ENCODE results near the gene TRPM2. TPM values are rescaled to one million over a fixed set of nuclear protein-coding genes. Genes with fewer than 3 reads are reported as not detected.

TRPM2 gene
- total and polyA plus RNA-seq, 2 donors (not counting 3 experiments of a cell fraction or from before 2014, with no cell fraction given), result not detected

DNA sequence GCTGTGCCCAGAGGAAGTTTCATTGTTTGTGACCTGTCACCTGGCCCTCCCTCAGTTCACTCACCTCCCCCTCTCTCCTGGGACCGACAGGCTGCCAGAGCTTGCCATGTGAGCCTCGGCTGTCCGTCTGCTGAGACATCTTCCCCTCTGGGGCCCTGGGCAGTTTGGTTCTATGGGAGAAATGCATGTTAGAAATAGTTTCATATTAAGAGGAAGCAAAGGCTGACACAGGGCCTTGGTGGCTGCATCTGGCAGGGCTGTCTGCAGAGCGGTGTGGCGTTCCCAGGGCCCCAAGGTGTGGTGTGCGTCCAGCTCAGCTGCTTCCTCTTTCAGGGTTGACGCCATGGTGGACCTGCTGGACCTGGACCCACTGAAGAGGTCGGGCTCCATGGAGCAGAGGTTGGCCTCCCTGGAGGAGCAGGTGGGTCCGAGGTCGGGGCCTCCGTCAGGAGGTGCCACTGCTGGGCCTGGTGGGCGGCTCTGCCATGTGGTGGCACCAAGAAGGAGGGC is 69.9 kb downstream of the TRPM2 start:
- no peak for TF ChIP-seq MAX (IDR thresholded peaks at IDR 0.05; ENCODE audit: insufficient read depth, insufficient read length)
- no peak for TF ChIP-seq JUN (IDR thresholded peaks at IDR 0.05; ENCODE audit: borderline replicate concordance, insufficient read depth, insufficient read length, low read depth)
- BruUV-seq (replicated peaks), result no TSS peak
- FAIRE-seq, result no peak
- Histone ChIP-seq H3K79me2 (ENCODE audit: control insufficient read depth, insufficient read depth, low read length) (no peaks in the 10 kb centered on the region), H3K9me1 (replicated peaks; ENCODE audit: control insufficient read depth, extremely low read depth, insufficient read depth, low read length) (no peaks in the 10 kb centered on the region), H3K36me3 (ENCODE audit: control insufficient read depth in 2 of 2, extremely low read depth in 1 of 2, insufficient read depth in 2 of 2, low read length in 2 of 2) (no peaks in the 10 kb centered on the region), H2AFZ (ENCODE audit: low read depth, low read length) (no peak overlapping the region), H3K27me3 (ENCODE audit: control insufficient read depth in 2 of 2, insufficient read depth in 2 of 2, low read length in 2 of 2) (no peaks in the 10 kb centered on the region), H4K20me1 (replicated peaks; ENCODE audit: control insufficient read depth, extremely low read depth, insufficient read depth, low read length) (no peaks in the 10 kb centered on the region), H3K27ac (ENCODE audit: insufficient read depth, low read depth, low read length) (no peak overlapping the region), H3K4me3 (replicated peaks in 1 of 3; ENCODE audit: insufficient read depth in 1 of 3, low read depth in 1 of 3, low read length in 3 of 3) (no peak overlapping the region), H3K9ac (replicated peaks; ENCODE audit: extremely low read depth, insufficient read depth, low read length) (no peak overlapping the region), H3K9me3 (replicated peaks; ENCODE audit: control insufficient read depth, insufficient read depth, low read length) (no peaks in the 10 kb centered on the region), H3K4me2 (ENCODE audit: insufficient read depth, low read length) (no peak overlapping the region), H3K4me1 (ENCODE audit: control insufficient read depth, extremely low read depth, insufficient read depth, low read length) (no peaks in the 10 kb centered on the region)
- dilution Hi-C loops (cut with MboI; ENCODE audit: extremely low pct_ligation_motif_present, low sequenced_read_pairs) (no loop called here), intact Hi-C loops (cut with micrococcal nuclease) (no loop called here)
- ChIA-PET POLR2A (no interaction called here), CTCF (no interaction called here)
- no peak for DNase-seq (ENCODE audit: low read depth, low spot score)

- no peak overlapping the region for H3K4me3 ChIP-seq (replicated peaks in 1 of 3; ENCODE audit: insufficient read depth in 1 of 3, low read depth in 1 of 3, low read length in 3 of 3)
- DNase-seq (ENCODE audit: low read depth, low spot score) (no peak), FAIRE-seq (no peak)
- H3K9me3 ChIP-seq (replicated peaks; ENCODE audit: control insufficient read depth, insufficient read depth, low read length), result no peaks in the 10 kb centered on the region
- intact Hi-C loops (cut with micrococcal nuclease), result no loop called here
- H4K20me1 ChIP-seq (replicated peaks; ENCODE audit: control insufficient read depth, extremely low read depth, insufficient read depth, low read length), result no peaks in the 10 kb centered on the region
- no peak overlapping the region for H2AFZ ChIP-seq (ENCODE audit: low read depth, low read length)
- TF ChIP-seq, protein P1, sequence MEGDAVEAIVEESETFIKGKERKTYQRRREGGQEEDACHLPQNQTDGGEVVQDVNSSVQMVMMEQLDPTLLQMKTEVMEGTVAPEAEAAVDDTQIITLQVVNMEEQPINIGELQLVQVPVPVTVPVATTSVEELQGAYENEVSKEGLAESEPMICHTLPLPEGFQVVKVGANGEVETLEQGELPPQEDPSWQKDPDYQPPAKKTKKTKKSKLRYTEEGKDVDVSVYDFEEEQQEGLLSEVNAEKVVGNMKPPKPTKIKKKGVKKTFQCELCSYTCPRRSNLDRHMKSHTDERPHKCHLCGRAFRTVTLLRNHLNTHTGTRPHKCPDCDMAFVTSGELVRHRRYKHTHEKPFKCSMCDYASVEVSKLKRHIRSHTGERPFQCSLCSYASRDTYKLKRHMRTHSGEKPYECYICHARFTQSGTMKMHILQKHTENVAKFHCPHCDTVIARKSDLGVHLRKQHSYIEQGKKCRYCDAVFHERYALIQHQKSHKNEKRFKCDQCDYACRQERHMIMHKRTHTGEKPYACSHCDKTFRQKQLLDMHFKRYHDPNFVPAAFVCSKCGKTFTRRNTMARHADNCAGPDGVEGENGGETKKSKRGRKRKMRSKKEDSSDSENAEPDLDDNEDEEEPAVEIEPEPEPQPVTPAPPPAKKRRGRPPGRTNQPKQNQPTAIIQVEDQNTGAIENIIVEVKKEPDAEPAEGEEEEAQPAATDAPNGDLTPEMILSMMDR (IDR thresholded peaks at IDR 0.05; ENCODE audit: extremely low read depth in 1 of 2, insufficient read depth in 1 of 2, low read depth in 1 of 2, low read length in 2 of 2), result no peak
- TF ChIP-seq MYC (IDR thresholded peaks at IDR 0.05; ENCODE audit: low read depth, low read length) (no peak), MAX (IDR thresholded peaks at IDR 0.05; ENCODE audit: insufficient read depth, insufficient read length) (no peak), FOS (IDR thresholded peaks at IDR 0.05; ENCODE audit: borderline replicate concordance, insufficient read depth, low read length) (no peak), JUN (IDR thresholded peaks at IDR 0.05; ENCODE audit: borderline replicate concordance, insufficient read depth, insufficient read length, low read depth) (no peak)
- no peak overlapping the region for H3K9ac ChIP-seq (replicated peaks; ENCODE audit: extremely low read depth, insufficient read depth, low read length)
- H3K36me3 ChIP-seq (ENCODE audit: control insufficient read depth in 2 of 2, extremely low read depth in 1 of 2, insufficient read depth in 2 of 2, low read length in 2 of 2), result no peaks in the 10 kb centered on the region
- no peaks in the 10 kb centered on the region for H3K9me1 ChIP-seq (replicated peaks; ENCODE audit: control insufficient read depth, extremely low read depth, insufficient read depth, low read length)
- POLR2A ChIA-PET, result no interaction called here
- H3K27ac ChIP-seq (ENCODE audit: insufficient read depth, low read depth, low read length), result no peak overlapping the region
- no peak overlapping the region for H3K4me2 ChIP-seq (ENCODE audit: insufficient read depth, low read length)
- no TSS peak for BruUV-seq (replicated peaks)
- CTCF ChIA-PET, result no interaction called here
- dilution Hi-C loops (cut with MboI; ENCODE audit: extremely low pct_ligation_motif_present, low sequenced_read_pairs), result no loop called here
- no peaks in the 10 kb centered on the region for H3K79me2 ChIP-seq (ENCODE audit: control insufficient read depth, insufficient read depth, low read length)
- no peaks in the 10 kb centered on the region for H3K27me3 ChIP-seq (ENCODE audit: control insufficient read depth in 2 of 2, insufficient read depth in 2 of 2, low read length in 2 of 2)
- no peaks in the 10 kb centered on the region for H3K4me1 ChIP-seq (ENCODE audit: control insufficient read depth, extremely low read depth, insufficient read depth, low read length)
Measured at GRCh38 chr21:44423941-44424607, 70.7 kb downstream of the TRPM2 start.

Measured in endothelial cell of umbilical vein (primary cell).